Upper lobe of left lung (tissue), 4 donors: ENCODE results near the gene KIAA0825.

ENCODE experiments used
- POLR2A ChIP-seq, 4 donors: fragments of 450-650 bp; IDR thresholded peaks; one replicate each; pipeline ENCODE4 v1.5.1; 2016 to 2017; ENCODE audit warnings: antibody characterized with exemption in 4 of 4, mild to moderate bottlenecking in 2 of 4
- POLR2AphosphoS5 ChIP-seq, 2 donors: sonication (generic); formaldehyde crosslinking; IDR thresholded peaks; one replicate each; pipeline ENCODE4 v1.5.1; 2017; ENCODE audit warnings: antibody characterized with exemption in 2 of 2
- TF ChIP-seq, protein P1 (sequence below), 6 experiments: fragments of 450-650 bp in 4 of 6; fragments of 200-600 bp in 2 of 6; sonication (generic) in 2 of 6; IDR thresholded peaks; one replicate each; pipeline ENCODE4 v1.5.1; 2016 to 2019; ENCODE audit warnings: antibody characterized with exemption in 6 of 6

GRCh38 chr5:94375801-94376200, 242.6 kb downstream of the KIAA0825 start:
- TF ChIP-seq, protein P1, sequence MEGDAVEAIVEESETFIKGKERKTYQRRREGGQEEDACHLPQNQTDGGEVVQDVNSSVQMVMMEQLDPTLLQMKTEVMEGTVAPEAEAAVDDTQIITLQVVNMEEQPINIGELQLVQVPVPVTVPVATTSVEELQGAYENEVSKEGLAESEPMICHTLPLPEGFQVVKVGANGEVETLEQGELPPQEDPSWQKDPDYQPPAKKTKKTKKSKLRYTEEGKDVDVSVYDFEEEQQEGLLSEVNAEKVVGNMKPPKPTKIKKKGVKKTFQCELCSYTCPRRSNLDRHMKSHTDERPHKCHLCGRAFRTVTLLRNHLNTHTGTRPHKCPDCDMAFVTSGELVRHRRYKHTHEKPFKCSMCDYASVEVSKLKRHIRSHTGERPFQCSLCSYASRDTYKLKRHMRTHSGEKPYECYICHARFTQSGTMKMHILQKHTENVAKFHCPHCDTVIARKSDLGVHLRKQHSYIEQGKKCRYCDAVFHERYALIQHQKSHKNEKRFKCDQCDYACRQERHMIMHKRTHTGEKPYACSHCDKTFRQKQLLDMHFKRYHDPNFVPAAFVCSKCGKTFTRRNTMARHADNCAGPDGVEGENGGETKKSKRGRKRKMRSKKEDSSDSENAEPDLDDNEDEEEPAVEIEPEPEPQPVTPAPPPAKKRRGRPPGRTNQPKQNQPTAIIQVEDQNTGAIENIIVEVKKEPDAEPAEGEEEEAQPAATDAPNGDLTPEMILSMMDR (IDR thresholded peaks at IDR 0.05), result no peak
- TF ChIP-seq POLR2A (IDR thresholded peaks at IDR 0.05) (no peak), POLR2AphosphoS5 (IDR thresholded peaks at IDR 0.05) (no peak)
